C4-2B (cell line): ENCODE measurements around the gene TPPP.
"Not testable (repeated sequence)": the region's sequence is repeated elsewhere in the genome, so short reads cannot be mapped to it uniquely, and the experiment has no call there.

ENCODE experiments used
- CTCF ChIP-seq: fragments of 450-650 bp; conservative IDR thresholded peaks from 2 replicates; pipeline ENCODE4 v1.5.1; 2017; ENCODE audit warnings: mild to moderate bottlenecking
- ZFX ChIP-seq: fragments of 450-650 bp; IDR thresholded peaks from 2 replicates; pipeline ENCODE4 v1.6.1; 2017

GRCh38 chr5:694042-694431 is 885 bp upstream of the TPPP start:
- TF ChIP-seq CTCF, ZFX: not testable (repeated sequence)
